Muscle layer of duodenum (tissue), 2 donors: ENCODE results near the gene PCK1.

Experiments used
- H3K27ac ChIP-seq: one replicate; pipeline ENCODE4 v1.7.0; 2013; ENCODE audit warnings: mild to moderate bottlenecking, low read length
- H3K27me3 ChIP-seq: one replicate; pipeline ENCODE4 v1.7.0; 2013; ENCODE audit warnings: low read depth, mild to moderate bottlenecking, control low read depth, low read length
- H3K36me3 ChIP-seq, 2 donors: one replicate each; pipeline ENCODE4 v1.7.0; 2013; ENCODE audit warnings: low read length in 2 of 2, control low read depth in 1 of 2, mild to moderate bottlenecking in 1 of 2; ENCODE audit not compliant: insufficient read depth in 2 of 2, control insufficient read depth in 1 of 2
- H3K4me1 ChIP-seq, 2 donors: one replicate each; pipeline ENCODE4 v1.7.0; 2013; ENCODE audit warnings: low read length in 2 of 2, mild to moderate bottlenecking in 2 of 2, control low read depth in 1 of 2, moderate library complexity in 1 of 2; ENCODE audit not compliant: insufficient read depth in 2 of 2, control insufficient read depth in 1 of 2
- H3K4me3 ChIP-seq, 2 donors: one replicate each; pipeline ENCODE4 v1.7.0; 2013; ENCODE audit warnings: low read length in 2 of 2, low read depth in 1 of 2, mild to moderate bottlenecking in 1 of 2
- H3K9me3 ChIP-seq, 2 donors: one replicate each; pipeline ENCODE4 v1.7.0; 2013; ENCODE audit warnings: low read length in 2 of 2, control low read depth in 1 of 2, mild to moderate bottlenecking in 1 of 2; ENCODE audit not compliant: control insufficient read depth in 1 of 2
- donor health status: healthy.

The PCK1 gene

GRCh38 chr20:57553376-57554018, 7.4 kb upstream of the PCK1 start:
- no peaks in the 10 kb centered on the region for H3K27me3 ChIP-seq
- H3K36me3 ChIP-seq, result no peaks in the 10 kb centered on the region
- H3K27ac ChIP-seq, result no peak overlapping the region
- H3K4me1 ChIP-seq, result no peaks in the 10 kb centered on the region
- no peaks in the 10 kb centered on the region for H3K9me3 ChIP-seq
- no peak overlapping the region for H3K4me3 ChIP-seq

- H3K4me3 ChIP-seq, result no peak overlapping the region
- no peak overlapping the region for H3K27ac ChIP-seq
- H3K4me1 ChIP-seq, result no peaks in the 10 kb centered on the region
- no peaks in the 10 kb centered on the region for H3K36me3 ChIP-seq
- H3K27me3 ChIP-seq, result no peaks in the 10 kb centered on the region
- H3K9me3 ChIP-seq, result no peaks in the 10 kb centered on the region
Observed at GRCh38 chr20:57555457-57556184, 5.3 kb upstream of the PCK1 start.

DNA sequence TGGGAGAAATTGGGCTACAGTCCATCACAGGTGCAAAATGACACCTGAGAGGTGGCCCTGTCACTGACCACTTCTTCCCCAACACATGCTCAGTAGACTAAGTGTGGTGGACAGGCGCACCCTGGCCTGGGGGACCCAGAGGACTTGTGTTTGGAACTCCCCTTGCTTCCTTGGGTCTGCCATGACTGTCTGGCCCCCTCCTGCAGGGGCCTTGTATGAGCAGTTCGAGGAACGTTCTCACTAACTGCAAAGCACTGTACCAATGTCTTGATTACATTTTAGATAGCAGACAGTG, 4.0 kb upstream of the PCK1 start:
- H3K27me3 ChIP-seq, result no peaks in the 10 kb centered on the region
- H3K4me1 ChIP-seq, result no peaks in the 10 kb centered on the region
- no peaks in the 10 kb centered on the region for H3K9me3 ChIP-seq
- no peak overlapping the region for H3K27ac ChIP-seq
- no peak overlapping the region for H3K4me3 ChIP-seq
- H3K36me3 ChIP-seq, result no peaks in the 10 kb centered on the region

GRCh38 chr20:57557926-57558613, 2.8 kb upstream of the PCK1 start:
- Histone ChIP-seq H3K36me3 (no peaks in the 10 kb centered on the region), H3K4me3 (no peak overlapping the region), H3K27me3 (no peaks in the 10 kb centered on the region), H3K27ac (no peak overlapping the region), H3K9me3 (no peaks in the 10 kb centered on the region), H3K4me1 (no peaks in the 10 kb centered on the region)

DNA sequence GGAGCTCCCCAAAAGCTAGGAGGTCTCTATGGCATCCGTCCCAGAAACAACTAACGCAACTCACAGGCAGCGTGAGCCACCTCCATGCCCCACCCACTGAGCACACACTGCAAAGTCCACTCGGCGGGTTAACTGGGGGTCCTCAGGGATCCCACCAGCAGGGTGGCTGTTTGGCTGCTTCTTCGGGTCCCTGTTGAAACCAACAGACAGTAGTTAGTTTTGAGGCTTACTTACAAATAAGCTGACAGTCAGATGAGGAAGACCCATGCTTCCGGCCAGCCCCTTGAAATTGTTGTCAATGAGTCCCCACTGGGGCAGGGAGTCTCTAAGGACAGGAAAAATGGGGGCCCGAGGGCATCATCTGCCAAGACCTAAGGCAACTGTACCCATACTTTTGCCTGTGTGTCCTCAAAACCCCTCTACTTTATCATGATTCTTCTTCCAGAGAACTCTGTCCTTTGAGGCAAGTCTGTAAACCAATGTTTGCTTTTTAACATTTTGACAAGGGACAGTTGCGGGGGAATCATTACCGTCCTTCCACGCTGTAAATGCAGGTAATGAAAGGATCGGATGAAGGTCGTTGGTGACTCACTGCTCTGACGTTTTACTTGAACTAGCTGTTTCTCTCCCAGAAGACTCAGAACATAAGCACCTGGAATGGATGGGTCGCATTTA, 2.2 kb upstream of the PCK1 start:
- Histone ChIP-seq H3K27ac (no peak overlapping the region), H3K9me3 (no peaks in the 10 kb centered on the region), H3K4me1 (no peaks in the 10 kb centered on the region), H3K27me3 (no peaks in the 10 kb centered on the region), H3K4me3 (no peak overlapping the region), H3K36me3 (no peaks in the 10 kb centered on the region)

DNA sequence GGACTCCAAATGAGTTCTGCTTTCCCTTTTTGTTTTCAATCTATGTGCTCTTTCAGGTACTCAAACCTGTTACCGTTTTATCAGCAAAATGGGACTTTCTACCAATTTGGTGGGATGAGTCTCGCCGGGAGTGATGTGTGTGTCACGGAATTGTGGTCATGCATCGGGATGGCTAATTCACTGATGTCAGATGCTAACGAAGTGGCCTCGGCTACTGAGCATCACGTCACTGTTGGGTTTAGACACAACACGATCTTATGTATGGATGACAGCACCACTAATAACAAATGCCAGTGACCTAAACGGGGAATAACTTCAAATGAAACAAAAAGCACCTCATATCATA, 1.6 kb upstream of the PCK1 start:
- Histone ChIP-seq H3K4me3 (no peak overlapping the region), H3K27me3 (no peaks in the 10 kb centered on the region), H3K36me3 (no peaks in the 10 kb centered on the region), H3K27ac (no peak overlapping the region), H3K9me3 (no peaks in the 10 kb centered on the region), H3K4me1 (no peaks in the 10 kb centered on the region)

DNA sequence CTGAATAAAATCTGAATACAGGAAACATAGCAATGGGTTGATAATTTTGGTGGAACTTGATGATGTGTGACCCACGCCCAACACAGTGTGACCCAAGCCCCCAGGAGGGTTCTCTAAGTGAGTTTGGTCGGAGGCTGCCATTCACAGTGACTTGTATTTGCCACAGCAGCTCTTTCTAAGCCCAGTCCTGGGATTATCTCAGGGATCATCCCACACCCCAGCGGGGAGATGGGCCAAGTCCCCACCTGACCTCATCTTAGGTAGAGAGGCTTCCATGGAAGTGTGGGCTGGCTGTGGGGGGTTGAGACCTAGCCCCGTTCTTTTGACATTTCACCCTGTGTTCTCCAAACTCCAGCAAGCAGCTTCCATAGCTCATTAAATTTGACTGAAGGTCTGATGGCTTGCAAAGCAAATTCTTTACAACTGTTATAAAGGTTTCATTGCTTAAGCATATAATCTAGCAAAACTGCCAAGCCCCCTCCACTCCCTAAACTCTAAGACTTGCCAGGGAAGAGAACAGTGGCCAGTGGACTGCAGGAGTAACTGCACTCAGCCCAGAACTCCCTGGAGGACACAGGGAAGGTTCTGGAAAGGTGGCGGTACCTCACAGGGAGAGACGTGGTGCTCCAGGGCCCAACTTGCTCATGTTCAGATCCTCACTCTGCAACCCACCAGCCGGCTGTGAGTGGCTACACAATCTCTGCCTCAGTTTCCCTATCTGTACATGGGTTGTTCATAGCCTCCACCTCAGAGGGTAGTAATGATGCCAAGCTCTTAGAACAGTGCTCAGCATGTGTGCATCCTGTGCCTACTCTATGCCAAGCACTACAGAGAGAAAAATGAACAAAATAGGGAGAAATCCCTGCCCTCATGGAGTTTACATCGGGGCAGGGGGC, 1.0 kb upstream of the PCK1 start:
- Histone ChIP-seq H3K27me3 (no peaks in the 10 kb centered on the region), H3K4me3 (no peak overlapping the region), H3K36me3 (no peaks in the 10 kb centered on the region), H3K9me3 (no peaks in the 10 kb centered on the region), H3K27ac (no peak overlapping the region), H3K4me1 (no peaks in the 10 kb centered on the region)

DNA sequence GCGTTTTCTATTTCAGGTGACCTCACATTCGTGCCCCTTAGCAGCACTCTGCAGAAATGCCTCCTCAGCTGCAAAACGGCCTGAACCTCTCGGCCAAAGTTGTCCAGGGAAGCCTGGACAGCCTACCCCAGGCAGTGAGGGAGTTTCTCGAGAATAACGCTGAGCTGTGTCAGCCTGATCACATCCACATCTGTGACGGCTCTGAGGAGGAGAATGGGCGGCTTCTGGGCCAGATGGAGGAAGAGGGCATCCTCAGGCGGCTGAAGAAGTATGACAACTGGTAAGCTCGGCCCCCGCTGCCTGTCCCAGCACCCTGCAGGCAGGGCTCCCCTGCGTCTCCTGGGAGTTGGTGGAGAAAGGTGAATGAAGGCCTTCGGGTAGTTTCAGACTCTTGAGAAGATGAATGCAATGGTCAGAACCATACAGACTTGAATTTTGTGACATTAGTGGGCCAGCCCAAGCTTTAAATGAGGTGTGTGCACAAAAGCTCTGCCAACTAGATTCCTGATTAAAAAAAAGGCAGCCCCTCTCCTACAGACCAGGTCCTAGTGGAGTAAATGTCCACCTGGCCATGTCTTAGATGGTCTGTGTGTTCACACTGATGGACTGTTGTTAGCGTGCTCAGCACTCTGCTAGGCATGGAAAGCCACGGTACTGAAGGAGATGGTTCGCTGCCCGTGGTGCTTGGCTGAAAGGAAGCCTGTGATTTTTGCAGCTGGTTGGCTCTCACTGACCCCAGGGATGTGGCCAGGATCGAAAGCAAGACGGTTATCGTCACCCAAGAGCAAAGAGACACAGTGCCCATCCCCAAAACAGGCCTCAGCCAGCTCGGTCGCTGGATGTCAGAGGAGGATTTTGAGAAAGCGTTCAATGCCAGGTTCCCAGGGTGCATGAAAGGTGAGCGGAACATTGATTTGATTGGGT, 708 bp downstream of the PCK1 start:
- H3K27me3 ChIP-seq, result no peaks in the 10 kb centered on the region
- no peaks in the 10 kb centered on the region for H3K36me3 ChIP-seq
- no peaks in the 10 kb centered on the region for H3K9me3 ChIP-seq
- H3K27ac ChIP-seq, result peak overlapping the region; percentile 72
- H3K4me3 ChIP-seq, result peak overlapping the region in 1 of 2 donors; percentile 49
- no peaks in the 10 kb centered on the region for H3K4me1 ChIP-seq

DNA sequence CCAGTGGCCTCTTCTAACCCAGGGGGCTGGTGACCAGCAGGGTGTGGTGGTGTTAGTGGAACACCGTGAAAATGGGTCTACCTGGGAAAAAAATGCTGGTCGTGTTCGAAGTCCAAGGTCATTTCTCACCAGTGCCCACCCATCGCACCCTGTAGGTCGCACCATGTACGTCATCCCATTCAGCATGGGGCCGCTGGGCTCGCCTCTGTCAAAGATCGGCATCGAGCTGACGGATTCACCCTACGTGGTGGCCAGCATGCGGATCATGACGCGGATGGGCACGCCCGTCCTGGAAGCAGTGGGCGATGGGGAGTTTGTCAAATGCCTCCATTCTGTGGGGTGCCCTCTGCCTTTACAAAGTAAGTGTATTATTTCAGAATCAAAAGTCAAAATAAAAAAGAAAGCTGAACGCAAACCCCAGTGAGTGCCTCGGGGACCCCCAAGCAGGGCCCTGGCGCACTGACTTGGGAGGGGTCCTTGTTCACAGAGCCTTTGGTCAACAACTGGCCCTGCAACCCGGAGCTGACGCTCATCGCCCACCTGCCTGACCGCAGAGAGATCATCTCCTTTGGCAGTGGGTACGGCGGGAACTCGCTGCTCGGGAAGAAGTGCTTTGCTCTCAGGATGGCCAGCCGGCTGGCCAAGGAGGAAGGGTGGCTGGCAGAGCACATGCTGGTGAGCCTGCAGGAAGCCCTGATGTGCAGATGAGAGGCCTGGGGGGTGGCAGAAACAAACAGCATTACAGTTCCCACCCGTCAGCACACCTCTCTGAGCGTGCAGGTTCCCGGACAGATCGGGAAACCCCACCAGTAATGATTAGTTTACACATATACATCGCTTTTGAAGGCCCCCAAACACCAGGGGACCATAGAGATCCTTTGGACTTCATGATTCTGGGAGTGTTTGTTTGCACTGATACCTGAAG, 1.9 kb downstream of the PCK1 start:
- Histone ChIP-seq H3K36me3 (no peaks in the 10 kb centered on the region), H3K4me3 (no peak overlapping the region), H3K4me1 (no peaks in the 10 kb centered on the region), H3K9me3 (no peaks in the 10 kb centered on the region), H3K27ac (peak overlapping the region; percentile 72), H3K27me3 (no peaks in the 10 kb centered on the region)
